CD4-positive, alpha-beta T cell treated with Interleukin-4 for 1 hour (primary cell): ENCODE data around the gene HILPDA.
A peak's percentile ranks its signal among the peaks of the same experiment; 100 is the strongest.

Experiments used
- DNase-seq, 2 donors: peaks; one replicate each; pipeline ENCODE4 v3.0.0-alpha.2; 2020 to 2022

The HILPDA gene, protein sequence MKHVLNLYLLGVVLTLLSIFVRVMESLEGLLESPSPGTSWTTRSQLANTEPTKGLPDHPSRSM

DNA sequence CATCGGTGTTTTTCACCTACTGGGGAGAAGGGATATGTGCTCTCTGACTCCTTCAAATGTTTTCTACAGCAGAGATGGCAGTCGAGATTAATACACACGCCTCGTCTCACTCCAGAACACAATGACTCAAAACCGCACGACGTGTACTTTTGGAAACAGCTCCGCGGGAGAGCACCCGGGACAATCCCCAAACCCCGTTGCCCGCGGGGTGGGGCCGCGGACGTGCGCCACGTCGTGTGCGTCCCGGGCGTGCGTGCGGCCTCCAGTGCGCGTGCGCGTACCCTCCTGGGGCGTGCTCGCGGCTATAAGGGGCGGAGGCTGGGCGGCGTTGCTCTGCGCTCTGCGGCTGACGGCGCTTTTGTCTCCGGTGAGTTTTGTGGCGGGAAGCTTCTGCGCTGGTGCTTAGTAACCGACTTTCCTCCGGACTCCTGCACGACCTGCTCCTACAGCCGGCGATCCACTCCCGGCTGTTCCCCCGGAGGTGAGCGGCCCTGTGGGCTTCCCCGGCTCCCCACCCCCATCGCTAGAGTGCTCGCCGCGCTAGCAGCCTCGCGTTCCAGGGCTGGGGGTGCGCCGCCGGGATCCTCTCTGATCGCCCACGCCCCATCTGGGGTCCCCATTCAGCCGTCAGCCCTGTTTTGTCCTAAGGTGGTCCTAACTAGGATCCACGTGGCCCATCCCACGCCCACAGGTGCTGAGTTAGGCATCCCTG lies at the start of gene HILPDA:
HILPDA (plus strand) TSS at position 336 of the 712 bp plus-strand sequence. CDS start 1,391 bp downstream, outside the sequence.
- peak; percentile 94 to 95 for DNase-seq

DNA sequence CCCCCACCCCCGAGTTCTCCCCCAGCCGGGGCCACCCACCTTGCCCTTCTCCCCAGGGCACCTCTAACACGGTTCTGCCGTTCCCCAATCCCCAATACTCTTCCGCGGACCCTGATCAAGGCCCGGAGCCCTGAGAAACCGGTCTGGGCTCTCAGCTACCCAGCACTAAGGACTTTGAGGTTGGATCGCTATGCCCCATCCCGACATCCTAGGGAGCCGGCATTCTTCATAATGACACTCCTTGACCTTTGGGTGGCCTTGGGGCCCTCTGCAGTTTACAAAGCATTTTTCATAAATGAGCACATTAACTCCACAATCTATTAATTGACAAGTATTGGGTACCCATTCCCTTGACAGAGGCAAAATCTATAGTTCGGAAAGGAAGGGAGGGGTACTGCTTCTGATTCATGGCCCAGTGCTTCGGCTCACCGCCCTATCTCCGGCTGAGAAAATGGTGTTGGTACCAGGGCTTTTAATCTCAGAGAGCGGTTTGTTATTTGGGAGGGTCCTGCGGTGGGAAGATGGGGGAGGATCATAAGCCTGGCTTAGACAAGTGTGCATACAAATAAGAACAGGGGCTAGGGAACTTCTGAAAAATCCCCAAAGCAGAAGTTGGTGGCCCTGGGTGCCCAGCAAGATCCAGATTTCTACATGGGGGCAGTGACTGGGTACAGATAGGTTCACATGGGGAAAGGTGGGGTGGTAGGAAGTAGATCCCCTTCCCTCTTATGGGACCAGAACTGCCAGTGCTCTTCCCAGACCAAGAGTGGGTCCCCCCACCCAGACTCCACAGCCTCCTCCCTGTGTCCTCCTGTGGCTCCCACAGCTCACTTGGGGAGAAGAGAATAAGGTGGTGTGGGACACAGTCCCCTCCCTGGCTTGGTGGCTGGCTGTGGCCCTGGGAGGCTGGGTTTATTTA lies 49.1 kb upstream of the HILPDA start:
- no peak for DNase-seq

DNA sequence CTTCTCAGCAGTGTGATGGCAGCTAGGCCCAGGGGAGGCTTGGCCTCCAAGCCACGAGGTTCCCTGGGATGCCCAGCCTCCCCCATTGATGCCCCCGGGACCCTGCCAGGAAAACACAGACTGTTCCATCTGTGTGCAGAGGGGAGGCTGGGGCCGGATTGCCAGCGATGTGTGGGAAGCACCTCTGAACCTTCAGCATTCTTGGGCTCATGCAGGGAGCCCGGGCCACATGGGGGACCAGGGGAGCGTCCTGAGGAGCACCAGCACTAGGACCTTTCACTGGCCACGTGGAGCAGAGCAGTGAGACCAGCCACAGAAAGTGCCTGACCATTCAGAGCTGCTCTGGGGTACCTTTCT lies 48.5 kb upstream of the HILPDA start:
- DNase-seq = no peak

DNA sequence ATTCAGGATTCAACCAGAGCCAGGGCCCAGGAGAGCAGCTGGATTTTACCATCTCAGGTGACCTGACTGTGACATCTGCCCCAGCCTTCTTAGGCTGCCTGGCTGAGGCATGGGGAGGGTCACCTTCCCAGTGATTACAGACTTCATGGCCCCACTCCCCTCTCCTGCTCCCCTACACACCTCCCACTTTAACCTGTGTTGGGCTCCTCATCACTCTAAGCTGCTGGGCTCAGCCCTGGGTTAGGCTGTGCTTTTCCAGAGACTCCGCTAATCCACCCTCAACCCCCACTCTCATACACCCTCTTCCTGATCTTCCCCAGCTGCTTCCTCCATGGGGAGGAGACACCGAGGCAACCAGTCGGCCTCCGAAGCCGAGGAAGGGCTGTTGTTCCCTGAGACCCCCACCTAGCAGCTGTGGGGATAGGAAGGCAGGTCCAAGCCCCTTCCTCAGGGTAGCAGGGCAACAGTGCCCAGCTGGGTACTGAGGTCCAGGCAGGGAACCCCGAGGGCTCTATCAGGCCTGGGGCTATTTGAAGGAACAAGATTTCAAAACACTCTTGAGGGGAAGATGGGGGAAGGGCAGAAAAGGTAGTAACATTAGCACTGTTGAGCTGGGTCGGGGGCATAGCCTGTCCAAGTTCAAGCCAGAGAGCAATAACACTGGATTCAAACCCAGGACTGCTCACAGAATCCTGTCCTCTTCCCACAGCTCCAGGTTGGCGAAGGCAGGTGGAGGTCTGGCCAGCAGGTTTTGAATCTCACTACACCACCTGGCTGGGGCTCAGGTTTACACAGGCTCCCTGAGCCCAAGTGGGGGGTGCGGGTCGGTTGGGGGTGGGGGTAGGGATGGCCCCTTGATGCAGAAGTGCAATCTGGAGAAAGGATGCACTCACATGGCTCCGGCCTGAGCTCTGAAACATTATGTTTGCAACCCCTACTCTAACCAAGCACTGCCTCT lies 47.6 kb upstream of the HILPDA start:
- DNase-seq = no peak

DNA sequence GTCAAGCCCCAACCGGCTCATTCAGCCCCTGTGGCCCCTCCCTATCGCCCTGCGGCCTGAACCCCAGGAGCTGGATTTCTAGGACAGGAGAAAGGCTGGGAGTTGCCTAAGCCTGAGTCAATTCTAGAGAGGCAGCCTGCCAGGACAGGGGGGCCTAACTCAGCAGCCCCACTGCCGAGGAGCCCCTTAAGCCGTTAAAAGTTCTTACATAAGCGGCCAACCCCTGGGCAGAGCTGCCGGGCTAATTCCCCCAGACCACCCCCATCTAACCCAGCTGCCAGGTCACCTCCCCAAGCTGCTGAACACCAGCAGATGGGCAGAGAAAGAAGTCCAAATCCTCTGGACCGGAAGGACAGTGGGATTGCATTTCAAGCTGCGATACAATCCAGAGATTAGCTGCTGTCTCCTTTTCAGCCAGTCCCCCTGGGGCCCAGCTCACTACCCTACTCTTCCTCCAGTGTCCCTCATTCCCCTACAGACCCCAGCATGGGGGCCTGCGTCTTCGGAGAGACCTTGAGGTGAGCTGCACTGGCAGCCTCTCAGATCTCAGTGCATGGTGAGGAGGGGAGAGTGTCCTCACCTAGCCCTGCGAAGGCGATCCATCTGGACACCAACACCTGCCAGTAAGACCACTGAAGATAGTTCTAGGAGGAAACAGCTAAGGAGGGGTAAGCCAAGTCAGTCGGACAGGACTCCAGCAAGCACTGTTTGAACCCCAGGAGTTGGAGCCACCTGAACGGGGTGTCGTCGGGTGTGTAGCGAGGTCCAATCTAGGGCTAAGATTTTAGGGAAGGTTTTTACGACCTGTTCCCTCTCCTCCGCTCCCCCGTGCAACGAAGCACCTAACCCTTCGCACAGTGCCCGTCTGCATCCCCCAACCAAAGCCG lies 46.7 kb upstream of the HILPDA start:
- DNase-seq = no peak

DNA sequence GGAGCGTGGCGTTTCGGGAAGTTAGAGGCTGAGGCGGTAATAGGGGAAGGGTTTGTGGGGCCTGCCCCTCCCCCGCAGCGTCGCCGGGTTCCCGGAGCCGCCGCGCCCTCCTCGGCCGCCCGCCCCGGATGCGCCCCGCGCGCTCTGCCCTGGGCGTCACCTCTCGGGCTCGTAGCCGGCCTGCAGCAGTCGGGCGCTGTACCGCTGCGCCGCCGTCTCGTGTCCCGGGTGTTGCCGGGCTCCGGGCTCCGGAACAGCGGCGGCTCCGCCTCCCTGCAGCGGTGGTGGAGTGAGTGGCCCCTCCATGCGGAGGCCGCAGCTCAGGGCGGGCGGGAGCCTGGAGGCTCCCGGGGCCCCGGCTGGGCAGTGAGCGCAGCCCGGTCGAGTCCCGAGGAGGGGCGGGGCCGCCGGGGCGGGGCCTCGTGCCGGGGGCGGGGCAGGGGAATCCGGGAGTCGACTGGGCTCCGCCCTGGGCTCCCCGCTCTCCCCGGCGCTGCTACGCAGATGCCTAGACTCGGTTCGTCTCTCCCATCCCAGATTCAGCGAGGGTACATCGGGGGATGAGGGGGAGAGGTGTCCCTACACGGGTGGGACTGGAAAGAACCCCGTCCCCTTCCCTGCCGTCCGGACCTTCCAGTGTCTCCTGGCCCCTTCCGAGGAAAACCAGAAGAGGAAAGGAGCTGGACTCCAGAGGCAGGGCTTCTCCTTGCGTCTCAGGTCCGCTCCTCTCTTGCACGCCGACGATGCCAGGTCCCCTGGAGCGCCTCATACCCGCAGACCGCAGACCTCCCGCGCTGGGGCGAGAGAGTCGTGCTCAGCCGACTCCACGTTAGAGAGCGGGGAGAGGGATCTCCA lies 45.9 kb upstream of the HILPDA start, which contains the start of gene IMPDH1:
IMPDH1 (minus strand) TSS at position 387 of the 855 bp plus-strand sequence; CDS start at position 306, 81 bp downstream.
- DNase-seq = peak; percentile 81 to 88

DNA sequence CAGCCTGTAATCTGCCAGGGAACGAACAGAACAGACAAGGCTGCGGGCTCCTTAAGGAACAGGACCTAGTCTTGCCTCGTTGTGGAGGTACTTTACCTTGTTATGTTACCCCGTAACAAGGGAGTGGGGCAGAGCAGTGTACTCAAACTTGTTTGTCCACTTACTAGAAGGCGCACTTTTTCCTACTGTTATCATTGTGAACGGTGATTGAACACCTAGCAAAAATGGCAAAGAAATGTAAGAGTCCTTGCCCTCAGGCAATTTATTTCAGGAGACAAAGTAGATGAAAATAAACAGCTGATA lies 45.3 kb upstream of the HILPDA start:
- DNase-seq = no peak

DNA sequence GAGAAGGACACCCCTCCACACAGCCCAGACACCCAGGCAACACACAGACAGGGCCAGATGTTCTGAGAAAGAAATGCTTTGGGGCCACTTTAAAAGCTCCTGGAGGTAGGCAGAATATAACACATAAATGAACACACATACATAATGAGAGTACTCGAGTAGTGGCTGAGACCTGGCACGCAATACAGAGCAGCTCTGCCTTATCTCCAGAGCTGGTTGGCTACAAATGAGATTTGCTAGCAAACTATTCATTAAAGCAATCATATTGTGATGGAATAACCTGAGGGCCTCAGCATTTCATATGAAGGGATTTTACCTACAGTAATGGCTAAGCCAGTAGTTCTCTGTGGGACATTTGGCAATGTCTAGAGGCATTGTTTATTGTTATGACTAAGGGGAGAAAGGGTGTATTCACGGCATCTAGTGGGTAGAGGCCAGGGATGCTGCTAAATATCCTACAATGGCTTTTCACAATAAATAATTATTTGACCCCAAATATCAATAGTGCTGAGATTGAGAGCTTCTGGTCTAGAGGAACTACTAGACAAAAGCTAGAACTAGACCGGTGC lies 40.4 kb upstream of the HILPDA start:
- no peak for DNase-seq

DNA sequence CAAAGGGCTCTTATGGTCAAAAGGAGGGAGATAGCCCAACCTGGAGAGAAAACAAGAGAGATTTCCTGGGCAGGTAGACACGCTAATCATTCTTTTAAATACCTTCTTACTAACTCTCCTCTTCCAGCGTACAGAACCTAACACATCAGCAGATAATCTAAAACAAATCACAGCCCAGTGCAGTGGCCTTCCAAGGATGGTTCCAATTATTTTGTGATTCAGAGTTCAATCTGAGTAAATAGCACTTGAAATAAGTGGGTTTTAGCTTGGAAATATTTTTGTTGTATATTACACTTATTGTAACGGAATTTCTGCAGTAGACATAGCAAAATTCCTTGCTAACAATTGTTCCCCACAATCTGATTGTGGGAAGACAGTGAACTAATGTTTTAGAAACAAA lies 38.6 kb upstream of the HILPDA start:
- DNase-seq = no peak

DNA sequence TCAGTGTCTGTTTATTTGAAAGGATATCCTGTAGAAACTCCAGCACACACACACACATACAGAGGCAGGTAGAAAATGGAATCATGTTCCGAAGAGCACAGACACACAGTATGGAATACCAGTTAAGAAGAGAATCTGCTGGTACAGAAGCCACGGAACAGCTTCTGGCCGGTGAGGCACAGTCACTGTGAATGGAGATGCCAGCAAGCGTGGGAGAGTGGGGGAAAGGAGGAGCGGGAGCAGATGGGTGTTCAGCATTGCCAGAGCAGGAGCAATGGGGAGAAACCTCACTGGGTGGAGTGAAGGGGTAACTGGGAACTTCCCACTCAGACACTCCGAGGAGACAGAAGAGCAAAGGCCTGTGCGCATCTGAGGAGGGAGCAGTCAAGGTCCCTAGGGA lies 36.4 kb upstream of the HILPDA start:
- no peak for DNase-seq

DNA sequence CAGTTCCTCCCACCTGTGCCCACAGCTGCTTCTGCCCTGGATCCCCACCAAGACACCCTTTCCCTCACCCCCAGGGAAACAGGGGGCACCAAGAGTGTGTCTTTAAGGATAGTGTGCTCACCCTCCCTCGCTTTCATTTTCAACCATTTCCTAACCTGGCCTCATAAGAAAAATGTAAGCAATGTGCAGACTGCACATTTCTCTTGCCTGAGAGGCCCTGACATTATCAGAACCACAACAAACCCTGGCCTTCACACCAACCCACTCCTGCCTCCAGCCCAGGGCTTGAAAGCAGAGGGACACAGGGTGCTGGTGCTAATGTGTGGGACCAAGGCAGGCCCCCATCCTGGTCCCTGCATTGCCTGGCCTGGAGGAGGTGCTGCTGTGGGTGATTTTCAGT lies 34.9 kb upstream of the HILPDA start:
- DNase-seq = no peak

DNA sequence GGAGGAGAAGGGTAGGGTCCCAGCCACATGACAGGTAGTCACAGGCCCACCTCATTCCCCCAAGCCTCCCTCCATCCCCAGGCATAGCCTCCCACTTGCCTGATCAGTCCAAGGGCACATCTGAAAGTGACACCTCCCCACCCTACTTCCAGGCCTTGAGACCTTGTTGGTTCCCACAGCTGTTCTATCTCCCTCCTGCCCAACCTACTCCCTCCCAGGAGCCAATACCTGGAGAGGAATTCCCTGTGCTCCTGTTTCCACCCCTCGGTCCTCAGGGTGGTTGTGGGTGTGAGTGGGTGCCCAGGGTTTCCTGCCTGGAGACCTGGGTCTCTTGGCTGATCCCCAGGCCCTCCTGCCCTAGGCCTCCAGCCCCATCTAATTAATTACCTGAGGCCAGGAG lies 34.3 kb upstream of the HILPDA start:
- no peak for DNase-seq

DNA sequence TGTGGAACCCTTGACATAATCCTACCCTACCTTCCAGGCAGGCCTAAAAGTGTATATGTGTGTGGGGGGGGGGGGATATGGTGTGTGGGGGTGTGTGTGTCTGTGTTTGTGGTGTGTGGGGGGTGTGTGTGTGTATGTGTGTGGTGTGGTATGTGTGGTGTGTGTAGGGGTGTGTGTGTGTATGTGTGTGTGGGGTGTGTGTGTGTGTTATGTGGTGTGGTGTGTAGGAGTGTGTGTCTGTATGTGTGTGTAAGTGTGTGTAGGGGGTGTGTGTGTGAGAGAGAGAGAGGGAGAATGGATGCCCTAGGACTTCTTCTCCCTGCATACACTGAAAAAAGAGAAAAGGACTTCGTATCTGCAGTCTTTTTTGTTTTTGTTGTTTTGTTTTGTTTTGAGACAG lies 33.6 kb upstream of the HILPDA start:
- no peak for DNase-seq

DNA sequence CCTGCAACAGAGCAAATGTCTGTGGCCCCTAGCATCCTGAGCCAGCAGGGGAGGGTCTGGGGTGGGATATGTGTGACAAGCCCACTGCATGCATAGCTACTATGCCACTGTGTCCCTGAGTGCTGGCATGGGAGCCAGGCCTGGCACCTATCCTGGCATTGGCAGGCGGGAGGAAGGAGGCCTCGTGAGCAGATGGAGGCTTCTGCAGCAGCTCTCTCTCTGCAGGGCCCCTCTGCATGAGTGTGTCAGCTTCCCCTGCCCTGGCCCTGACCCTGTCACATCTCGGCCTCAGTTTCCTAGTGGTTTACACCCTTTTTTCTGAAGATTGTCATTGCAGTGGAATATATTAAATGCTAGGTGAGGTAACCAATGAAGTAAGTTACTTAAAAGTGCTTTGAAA lies 32.8 kb upstream of the HILPDA start:
- peak; percentile 42 to 57 for DNase-seq

DNA sequence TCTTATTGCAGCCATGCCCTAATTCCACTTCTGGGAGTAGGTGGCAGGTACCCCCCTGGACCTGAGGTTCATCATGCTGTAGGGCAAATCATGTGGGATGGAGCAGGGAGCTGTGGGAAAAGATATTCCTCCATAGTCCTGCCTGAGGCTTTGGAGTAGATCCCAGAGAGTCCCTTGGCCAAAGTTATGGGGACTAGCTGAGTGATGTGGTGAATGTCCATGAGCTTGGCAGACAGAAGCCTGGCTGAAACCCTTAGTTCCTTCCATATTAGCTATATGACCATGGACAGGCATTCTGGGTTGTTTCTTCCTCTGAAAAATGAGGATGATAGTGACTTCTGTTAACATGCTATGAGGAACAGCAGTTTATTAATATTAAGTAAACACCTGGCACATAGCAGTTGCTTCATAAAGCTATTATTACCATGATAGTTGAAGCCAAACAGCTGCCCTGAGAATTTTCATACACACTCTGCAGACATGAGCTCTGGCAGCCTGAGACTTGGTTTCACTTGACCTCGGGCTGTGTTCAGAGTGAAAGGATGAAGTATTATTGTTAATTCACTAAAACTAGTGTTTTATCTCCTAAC lies 30.9 kb upstream of the HILPDA start:
- no peak for DNase-seq

DNA sequence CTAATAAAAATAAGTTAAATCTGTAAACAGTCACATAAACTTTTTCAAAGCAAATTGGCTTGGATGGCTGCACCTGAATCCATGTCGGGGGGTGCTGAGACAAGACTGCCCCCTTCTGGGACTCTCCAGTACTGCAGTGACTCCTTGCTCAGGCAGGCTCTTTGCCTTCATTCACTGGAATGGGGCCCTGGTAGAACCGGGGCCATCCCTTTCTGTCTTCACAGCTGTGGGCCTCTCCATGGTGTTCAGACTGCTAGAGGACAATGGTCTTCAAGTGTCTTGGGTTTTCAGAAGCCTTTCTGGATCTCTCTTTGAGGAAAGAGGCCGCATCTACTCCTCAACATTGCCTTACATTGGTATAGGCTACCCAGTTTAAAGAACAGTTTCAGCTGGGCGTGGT lies 29.8 kb upstream of the HILPDA start:
- DNase-seq = peak; percentile 74 to 80

DNA sequence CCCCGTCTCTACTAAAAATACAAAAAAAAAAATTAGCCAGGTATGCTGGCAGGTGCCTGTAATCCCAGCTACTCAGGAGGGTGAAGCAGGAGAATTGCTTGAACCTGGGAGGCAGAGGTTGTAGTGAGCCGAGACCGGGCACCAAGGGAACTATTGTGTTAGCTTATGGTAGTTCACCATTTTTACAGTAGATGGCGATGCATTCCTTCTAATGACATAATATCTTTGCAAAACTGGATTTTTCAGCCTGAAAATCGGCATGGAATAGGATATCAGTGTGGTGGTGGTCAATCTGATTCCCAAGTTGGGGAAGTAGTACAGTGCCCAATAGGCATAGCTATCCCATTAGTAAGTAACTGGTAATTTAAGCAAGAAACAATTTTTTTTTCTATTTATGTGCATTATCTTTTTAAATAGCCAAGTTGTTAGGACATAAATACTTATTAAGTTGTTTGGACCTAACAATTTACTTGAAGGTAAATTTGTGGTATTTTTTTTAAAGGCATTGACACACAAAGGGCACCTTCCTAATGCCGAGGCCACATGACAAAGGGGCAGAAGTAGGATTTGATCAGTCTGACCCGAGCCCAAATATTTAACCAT lies 28.3 kb upstream of the HILPDA start:
- peak in 1 of 2 donors; percentile 71 for DNase-seq

DNA sequence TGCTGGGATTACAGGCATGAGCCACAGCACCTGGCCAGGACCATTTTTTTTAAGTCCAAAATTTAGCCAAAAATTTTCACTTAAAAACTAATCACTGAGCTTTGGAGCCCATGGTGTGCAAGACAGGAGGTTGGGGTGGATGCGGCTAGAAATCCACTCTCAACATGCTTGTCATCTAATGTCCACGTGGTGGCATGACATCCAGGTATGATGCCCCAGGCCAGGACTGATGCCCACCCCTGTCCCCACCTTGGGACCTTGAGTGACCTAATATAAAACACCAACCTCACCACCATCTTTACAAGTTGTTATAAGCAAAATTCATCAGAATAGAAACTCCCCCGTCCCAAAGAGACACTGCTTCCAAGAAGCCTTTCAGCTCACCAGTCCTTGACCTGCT lies 25.5 kb upstream of the HILPDA start:
- DNase-seq = no peak

DNA sequence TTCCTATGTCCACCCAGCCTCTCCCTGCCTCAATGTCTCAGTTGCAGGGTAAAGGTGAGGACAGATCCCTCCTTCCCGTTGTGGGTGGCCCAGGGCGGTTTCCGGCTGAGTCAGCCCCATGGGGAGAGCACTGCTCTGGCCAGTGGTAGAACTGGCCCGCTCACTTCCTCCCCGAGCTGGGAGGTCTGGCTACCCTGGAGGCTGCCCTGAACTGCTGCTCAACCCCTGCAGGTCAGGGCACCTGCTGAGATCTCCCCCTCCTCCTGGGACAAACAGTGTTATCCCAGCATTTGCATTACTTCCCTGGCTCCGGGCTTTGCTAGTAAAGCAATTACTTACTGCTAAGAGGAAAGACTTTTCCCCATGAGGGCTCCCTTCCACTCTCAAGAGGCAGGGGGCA lies 24.5 kb upstream of the HILPDA start:
- DNase-seq = no peak

DNA sequence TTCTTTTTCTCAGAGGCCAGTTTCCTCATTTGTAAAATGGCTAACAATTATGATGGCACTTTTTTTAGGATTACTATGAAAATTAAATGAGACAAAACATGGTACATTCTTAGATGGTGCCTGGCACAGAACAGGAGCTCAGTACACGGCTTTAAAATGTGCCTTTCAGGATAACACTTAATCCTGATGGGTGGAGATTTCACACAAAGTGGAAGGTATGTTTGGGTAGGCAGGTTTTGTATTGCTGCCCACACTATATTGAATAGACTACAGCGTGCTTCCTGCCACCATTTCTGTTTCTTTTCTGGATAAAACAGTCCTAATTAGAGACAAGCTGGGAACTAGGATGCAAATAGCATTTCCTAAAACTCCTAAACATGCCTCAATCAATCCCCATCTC lies 23.9 kb upstream of the HILPDA start:
- DNase-seq = no peak
